AG04449 (cell line): ENCODE data around the gene C2orf72.

ENCODE experiments used
- CTCF ChIA-PET: fragments of 350-600 bp; formaldehyde crosslinking; extraction: SDS; loops from one replicate; lab custom pipeline; 2021; ENCODE audit warnings: antibody characterized with exemption; lab: Yijun Ruan, JAX
- POLR2A ChIA-PET: fragments of 400-600, 350-600 bp; formaldehyde crosslinking; extraction: SDS; loops from one replicate; lab custom pipeline; 2020; ENCODE audit warnings: antibody characterized with exemption, inconsistent platforms; lab: Yijun Ruan, JAX
- DNase-seq: peaks from one replicate; pipeline ENCODE4 v3.0.0-alpha.2; 2010; ENCODE audit warnings: low read depth, low spot score
- H3K4me3 ChIP-seq: 2 replicates; pipeline ENCODE4 v1.5.1; 2011; ENCODE audit warnings: low read depth, mild to moderate bottlenecking, control low read depth, low read length
- TF ChIP-seq, protein P1 (sequence below): IDR thresholded peaks from one replicate; pipeline ENCODE4 v1.5.1; 2011; ENCODE audit warnings: mild to moderate bottlenecking, moderate library complexity, low read length, control low read depth, inconsistent platforms; ENCODE audit not compliant: insufficient read depth; ENCODE audit errors: missing control alignments

C2orf72 gene

DNA sequence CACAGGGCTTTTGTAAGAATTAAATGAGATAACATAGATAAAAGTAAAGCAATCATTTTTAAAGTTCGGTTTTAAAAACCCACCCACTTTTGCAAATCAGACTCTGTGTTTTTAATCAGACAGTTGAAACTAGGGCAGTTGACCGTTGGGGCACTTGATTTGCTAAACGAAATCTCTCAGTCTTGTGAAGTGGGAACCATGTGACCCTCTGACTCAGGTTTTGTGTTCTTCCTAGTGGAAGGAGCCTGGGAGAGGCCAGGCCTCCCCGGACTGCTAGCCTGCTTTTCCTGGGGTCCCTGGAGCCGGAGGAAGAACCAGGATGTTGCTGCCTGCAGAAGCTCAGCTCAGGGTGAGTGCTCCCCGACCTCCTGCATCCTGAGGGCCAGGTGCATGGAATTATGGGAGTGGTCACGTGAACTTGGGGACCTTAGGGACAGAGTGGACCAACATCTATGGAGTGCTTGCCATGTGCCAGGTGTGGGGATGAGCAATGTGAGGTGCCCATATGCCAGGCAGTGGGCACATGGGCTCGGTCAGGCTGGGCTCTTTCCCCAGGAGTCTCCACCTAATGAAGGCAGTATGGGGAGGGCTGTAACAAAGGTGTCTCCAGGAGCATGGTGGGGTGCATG lies 3.9 kb downstream of the C2orf72 start:
- ChIA-PET POLR2A (no interaction called here), CTCF (interaction anchor here (2.1 kb wide), 1 partner anchor 12 kb away, joined by 17 read pairs; no protein-coding TSS in a partner anchor)
- DNase-seq: no peak
- TF ChIP-seq, protein P1, sequence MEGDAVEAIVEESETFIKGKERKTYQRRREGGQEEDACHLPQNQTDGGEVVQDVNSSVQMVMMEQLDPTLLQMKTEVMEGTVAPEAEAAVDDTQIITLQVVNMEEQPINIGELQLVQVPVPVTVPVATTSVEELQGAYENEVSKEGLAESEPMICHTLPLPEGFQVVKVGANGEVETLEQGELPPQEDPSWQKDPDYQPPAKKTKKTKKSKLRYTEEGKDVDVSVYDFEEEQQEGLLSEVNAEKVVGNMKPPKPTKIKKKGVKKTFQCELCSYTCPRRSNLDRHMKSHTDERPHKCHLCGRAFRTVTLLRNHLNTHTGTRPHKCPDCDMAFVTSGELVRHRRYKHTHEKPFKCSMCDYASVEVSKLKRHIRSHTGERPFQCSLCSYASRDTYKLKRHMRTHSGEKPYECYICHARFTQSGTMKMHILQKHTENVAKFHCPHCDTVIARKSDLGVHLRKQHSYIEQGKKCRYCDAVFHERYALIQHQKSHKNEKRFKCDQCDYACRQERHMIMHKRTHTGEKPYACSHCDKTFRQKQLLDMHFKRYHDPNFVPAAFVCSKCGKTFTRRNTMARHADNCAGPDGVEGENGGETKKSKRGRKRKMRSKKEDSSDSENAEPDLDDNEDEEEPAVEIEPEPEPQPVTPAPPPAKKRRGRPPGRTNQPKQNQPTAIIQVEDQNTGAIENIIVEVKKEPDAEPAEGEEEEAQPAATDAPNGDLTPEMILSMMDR: no peak
- no peak overlapping the region for H3K4me3 ChIP-seq

DNA sequence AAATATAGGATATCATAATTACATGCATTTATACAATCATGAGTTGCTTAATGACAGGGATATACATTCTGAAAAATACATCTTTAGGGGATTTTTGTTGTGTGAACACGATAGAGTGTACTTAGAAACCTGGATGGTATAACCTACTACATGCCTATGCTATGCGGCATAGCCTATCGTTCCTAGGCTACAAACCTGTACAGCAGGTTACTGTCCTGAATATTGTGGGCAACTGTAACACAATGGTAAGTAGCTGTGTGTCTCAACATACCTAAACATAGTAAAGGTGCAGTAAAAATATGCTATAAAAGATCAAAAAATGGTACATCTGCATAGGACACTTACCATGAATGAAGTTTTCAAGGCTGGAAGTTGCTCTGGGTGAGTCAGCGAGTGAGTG lies 6.5 kb downstream of the C2orf72 start:
- H3K4me3 ChIP-seq: no peak overlapping the region
- ChIA-PET CTCF (interaction anchor here (4.4 kb wide), 1 partner anchor 11 kb away, joined by 50 read pairs; the partner anchor contains the start of gene PSMD1), POLR2A (no interaction called here)
- TF ChIP-seq, protein P1: no peak
- no peak for DNase-seq

DNA sequence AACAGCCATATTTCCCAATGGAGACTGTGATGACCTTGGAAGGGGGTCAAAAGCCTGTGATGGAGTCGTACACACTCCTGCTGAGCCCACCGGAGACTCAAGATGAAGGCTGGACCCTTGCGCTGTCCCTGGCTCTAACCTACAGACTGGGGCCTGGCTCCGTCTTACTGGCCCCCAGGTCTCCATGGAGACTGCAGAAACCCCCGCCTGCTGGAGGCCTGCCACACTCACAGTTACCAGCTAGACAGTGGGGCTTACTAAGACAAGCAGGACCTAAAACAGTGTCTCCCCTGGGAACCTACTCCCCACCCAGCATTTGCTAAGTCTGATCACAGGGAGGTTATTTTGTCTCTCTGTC lies 9.6 kb downstream of the C2orf72 start:
- H3K4me3 ChIP-seq: no peak overlapping the region
- POLR2A ChIA-PET: no interaction called here
- DNase-seq: no peak
- TF ChIP-seq, protein P1: no peak
- CTCF ChIA-PET: interaction anchor here (0.9 to 1.9 kb wide), 2 partner anchors 9 to 223 kb away, joined by 3 to 8 read pairs; partner anchors contain the start of gene PSMD1

DNA sequence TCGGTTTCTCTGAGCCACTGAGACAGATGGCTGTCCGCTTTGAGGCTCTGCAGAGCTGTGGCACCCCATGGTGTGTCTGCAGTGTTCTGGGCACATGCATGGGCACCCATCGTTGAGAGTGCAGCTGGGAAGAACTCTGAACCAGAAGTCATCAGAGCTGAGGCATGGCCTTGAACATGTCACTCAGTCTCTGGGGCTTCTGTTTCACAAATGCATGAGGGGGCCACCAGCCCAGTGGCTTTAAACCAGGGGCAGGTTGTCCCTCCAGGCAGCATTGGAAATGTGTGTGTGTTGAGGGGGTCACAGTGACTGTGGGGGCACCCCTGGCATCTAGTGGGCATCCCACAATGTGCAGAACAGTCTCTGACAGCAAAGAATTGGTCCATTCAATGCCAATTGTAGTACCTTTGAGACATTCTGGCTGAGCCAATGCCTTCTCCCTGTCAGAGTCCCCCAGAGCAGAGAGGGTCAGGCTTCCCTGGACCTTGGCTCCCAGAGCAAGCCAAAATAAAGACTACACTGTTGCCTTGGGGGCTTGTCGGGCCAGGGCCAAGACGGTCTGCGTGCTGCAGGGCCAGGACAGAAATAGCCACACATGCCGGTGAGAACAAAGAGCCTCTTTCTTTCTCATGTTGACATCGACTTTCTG lies 10.1 kb downstream of the C2orf72 start:
- no peak for DNase-seq
- TF ChIP-seq, protein P1: no peak
- ChIA-PET CTCF (interaction anchor here (0.9 to 1.9 kb wide), 4 partner anchors 9 to 223 kb away, joined by 3 to 8 read pairs (median 4); partner anchors contain the start of gene PSMD1), POLR2A (no interaction called here)
- no peak overlapping the region for H3K4me3 ChIP-seq

DNA sequence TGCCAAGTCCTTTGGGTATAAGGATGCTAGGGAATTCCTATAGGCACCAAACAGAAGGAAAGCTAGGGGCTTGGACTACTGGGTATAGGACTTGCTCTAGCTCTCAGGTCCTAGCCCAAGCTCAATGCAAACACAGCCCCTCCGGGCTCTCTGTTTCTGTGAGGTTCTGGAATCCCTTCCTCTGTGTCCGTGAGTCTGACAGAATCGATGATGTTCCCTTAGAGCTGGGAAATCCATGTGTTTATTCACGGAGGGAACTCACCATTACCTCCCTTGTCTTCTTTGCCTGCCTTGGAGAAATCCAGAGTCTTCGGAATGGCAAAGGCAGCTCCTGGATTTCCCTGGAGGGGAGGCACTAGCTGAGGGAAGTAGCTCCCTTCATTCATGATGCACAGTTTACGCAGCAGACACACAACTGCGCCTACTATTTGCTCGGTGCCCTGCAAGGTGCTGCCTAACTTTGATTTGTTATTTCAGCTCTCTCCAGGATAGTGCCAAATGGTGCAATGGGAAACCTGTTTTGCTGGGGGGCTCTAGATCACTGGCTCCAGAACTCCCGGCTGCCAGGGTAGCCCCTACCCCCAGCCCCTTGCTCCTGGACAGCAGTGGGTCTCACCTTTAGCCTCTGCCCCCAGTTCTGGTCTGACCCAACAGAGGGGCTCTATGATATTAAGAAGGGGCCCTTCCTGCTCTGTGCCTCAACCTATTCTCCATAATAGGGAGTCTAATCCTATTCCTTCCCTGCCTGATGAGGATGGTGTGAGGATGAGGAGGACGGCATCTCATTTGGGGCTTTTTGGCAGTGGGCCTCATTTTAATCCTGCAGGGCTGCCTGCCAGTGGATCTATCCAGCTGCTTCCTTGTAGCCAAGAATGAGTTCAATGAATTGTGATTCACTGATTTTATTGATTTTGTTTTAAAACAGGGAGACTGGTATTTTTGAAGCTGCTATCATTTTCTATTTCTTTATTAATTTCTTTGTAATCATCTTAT lies 10.9 kb downstream of the C2orf72 start:
- no peak overlapping the region for H3K4me3 ChIP-seq
- TF ChIP-seq, protein P1: no peak
- no peak for DNase-seq
- POLR2A ChIA-PET: no interaction called here
- CTCF ChIA-PET: interaction anchor here (1.0 to 1.9 kb wide), 4 partner anchors 8 to 224 kb away, joined by 3 to 8 read pairs (median 4); partner anchors contain the start of gene PSMD1
